HG03439 (cell line): Measurements from ENCODE around the gene P2RX2.

Experiments used
- ATAC-seq: cut with Tn5 transposase; IDR thresholded peaks from one replicate; pipeline ENCODE4 v1.9.1; 2021; ENCODE audit warnings: mild to moderate bottlenecking, moderate library complexity; ENCODE audit not compliant: unreplicated experiment

Gene P2RX2

GRCh38 chr12:132618683-132619043 lies at the start of gene P2RX2:
TSS of gene P2RX2 (plus strand) at chr12:132618776. CDS start at chr12:132618817, 41 bp downstream.
- no peak for ATAC-seq

GRCh38 chr12:132568826-132569480 lies 49.6 kb upstream of the P2RX2 start:
- no peak for ATAC-seq

DNA sequence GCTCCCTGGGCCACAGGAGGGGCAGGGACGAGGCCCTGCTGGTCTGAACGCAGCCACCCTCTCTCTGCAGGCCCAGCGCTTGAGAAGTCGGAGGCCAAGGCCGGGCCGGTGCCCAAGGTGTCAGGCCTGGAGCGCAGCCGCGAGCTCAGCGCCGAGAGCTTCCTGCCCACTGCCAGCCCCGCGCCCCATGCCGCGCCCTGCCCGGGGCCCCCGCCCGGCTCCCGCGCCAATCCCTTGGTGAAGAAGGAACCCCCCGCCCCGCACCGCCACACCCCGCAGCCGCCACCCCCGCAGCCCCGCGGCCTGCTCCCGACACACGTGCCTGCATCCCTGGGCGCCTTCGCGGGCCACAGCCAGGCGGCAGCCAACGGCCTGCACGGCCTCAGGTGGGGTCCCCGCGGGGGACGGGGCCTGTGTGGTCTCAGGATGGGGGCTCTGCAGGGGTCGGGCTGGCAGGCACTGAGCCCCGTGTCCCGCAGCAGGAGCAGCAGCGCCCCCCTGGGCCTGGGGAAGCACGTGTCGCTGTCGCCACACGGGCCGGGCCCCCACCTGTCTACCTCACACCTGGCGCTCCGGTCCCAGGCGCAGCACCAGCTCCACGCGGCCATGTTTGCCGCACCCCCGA lies 48.6 kb upstream of the P2RX2 start:
- no peak for ATAC-seq

- no peak for ATAC-seq
Observed at GRCh38 chr12:132570635-132571034, 47.9 kb upstream of the P2RX2 start.

DNA sequence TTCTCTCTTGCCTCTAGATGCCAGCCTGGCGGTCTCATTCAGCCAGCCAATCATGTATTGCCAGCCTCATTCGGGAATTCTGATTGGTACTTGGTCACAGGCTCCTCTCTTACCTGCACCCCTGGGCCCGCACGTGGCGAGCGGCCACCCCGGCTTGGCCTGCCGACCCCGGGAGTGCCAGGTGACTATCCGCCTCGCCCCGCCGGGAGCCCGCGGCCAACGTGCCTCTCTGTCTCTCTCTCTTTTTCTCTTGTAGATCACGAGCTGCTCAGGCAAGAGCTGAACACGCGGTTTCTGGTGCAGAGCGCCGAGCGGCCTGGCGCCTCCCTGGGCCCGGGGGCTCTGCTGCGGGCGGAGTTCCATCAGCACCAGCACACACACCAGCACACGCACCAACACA lies 47.5 kb upstream of the P2RX2 start:
- no peak for ATAC-seq

DNA sequence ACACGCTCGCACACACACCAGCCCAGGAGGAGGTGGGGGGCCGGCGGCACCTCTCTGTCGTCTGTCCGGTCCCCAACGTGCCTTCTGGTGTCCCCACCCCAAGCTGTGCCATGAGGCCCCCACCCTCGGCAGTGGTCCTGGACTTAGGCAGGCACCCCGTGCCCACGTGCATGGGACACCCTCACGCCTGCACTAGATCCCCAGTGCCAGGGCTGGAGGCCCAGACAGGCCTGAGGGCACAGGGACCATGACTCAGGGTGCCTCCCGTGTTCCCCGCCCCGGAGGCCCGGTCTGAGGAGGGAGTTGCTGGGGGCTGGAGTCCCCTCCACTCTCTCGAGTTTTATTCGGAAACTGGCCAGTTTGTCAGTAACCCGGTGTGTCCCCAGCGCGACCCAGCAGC lies 47.0 kb upstream of the P2RX2 start:
- no peak for ATAC-seq

DNA sequence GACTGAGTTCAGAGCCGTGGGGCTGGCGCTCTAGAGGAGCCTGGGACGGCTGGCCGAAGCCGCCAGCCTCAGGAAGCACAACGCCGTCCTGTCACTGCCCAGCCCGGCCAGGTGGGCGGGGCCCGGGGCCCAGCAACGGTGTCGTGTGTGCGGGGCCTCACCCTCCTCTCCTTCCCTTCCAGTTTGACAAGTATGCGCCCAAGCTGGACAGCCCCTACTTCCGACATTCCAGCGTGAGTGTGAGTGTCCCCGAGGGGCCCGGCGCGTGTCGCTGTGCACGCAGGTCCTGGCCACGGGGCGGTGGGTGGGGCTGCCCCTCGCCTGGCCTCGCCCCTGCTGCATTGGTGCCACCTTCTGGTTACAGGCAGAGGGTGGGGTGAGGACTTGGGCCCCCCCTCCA lies 46.5 kb upstream of the P2RX2 start:
- ATAC-seq = no peak

- ATAC-seq = no peak
Observed at GRCh38 chr12:132572801-132573760, 45.5 kb upstream of the P2RX2 start.

DNA sequence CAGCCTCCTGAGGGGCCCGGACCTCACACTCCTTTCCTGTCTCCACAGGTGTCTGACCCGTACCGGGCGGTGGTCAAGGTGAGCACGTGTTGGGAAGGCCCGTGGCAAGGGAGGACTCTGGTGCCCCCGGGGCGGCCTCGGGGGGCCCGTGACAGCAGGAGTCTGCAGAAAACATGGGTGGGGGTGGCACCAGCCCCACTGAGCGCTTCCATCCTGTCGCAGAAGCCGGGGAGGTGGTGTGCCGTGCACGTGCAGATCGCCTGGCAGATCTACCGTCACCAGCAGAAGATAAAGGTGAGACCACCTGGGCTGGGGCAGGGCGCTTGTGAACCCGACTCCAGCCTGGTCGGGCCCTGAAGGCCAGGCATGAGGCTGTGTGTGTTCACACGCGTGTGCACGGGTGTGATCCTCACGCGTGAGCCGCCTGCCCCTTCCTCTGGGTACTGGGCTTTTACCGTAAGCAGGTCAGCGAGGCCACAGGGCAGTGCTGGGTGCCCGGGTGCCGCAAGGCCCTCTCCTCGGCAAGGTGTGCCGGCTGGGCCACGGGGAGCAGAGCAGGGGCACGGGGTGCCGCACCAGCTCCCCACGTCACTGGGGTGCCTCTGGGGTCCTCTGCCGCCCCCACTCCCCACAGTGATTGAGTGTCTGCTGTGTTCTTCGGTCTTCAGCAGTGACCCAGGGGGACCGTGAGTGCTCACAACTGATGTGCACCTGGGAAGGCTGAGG lies 44.1 kb upstream of the P2RX2 start:
- ATAC-seq = no peak

GRCh38 chr12:132575661-132576060 lies 42.9 kb upstream of the P2RX2 start:
- no peak for ATAC-seq

- ATAC-seq = no peak
Observed at GRCh38 chr12:132576701-132577100, 41.9 kb upstream of the P2RX2 start.

- ATAC-seq = no peak
Observed at GRCh38 chr12:132577191-132577920, 41.2 kb upstream of the P2RX2 start.

- no peak for ATAC-seq
Observed at GRCh38 chr12:132578118-132578517, 40.5 kb upstream of the P2RX2 start.

GRCh38 chr12:132578826-132579225 lies 39.8 kb upstream of the P2RX2 start:
- no peak for ATAC-seq

DNA sequence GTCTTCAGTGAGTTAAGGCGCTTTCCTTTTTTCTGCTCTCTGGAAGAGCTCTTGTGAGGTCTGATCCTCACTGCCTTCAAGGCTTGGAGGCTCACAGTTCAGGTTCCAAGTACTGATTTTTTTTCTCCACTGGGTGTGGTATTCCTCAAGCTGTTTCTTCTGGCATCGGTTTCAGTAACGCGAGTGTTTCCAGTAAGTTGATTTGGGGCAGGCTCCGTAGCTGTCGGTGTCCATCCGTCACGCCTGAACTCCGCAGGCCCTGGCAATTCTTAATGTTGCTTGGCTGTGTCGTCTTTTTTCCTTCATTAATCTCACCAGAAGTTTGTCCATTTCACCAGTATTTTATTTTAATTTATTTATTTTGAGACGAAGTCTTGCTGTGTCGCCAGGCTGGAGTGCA lies 38.8 kb upstream of the P2RX2 start:
- no peak for ATAC-seq

DNA sequence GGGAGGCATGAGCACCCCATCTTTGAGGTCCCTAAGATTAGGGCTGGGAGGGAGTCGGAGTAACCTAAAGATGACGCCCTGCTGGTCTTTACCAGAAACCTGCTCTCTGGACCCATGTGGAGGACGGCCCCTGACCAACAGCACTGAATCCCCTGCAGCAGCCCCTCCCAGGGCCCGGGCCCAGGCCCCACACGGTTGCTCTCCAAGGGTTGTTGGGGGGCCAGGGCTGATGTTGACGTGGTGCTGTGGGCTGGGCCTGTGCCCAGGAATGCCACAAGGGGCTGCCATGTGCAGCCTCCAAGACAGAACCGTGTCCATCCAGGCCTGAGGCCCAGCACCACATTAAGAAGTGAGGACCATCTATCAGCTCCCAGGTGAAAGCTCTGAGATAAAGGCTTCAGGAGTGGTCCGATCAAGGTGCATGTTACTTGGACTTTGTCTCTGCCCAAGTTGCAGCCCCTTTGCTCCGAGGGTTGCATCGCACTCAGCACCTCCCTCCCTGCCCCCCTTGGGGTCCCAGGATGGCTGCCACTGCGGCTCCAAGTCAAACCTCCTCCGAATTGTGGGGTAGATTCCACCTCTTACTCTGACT lies 37.8 kb upstream of the P2RX2 start:
- no peak for ATAC-seq

DNA sequence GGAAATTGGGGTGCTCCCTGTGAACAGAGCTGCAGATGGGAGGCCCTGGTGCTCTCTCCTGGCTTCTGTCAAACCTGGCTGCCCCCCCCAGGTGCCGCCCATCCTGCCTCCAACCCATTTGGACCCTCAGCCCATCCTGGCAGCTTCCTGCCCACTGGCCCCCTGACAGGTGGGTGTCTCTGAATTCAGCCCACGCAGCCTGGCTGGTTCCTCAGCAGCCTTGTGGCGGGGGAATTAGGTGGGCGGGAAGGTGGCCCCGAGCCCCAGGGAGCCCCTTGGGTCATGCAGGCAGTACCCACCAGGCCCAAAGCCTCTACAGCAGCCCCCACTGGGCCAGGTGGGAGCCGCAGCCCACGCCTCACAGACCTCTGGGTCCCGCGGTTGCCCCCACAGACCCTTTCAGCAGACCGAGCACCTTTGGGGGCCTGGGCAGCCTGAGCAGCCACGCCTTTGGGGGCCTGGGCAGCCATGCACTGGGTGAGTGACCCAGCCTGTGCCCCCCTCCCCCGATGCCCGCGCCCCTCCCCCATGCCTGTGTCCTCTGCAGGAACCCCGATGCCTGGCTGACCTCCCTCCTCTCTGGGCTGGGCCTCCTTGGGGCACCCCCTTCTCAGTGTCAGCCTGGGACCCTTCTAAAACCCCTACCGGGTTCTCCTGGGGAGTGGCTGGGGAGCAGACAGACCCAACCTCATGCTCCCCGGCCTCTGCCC lies 37.1 kb upstream of the P2RX2 start:
- ATAC-seq = no peak

DNA sequence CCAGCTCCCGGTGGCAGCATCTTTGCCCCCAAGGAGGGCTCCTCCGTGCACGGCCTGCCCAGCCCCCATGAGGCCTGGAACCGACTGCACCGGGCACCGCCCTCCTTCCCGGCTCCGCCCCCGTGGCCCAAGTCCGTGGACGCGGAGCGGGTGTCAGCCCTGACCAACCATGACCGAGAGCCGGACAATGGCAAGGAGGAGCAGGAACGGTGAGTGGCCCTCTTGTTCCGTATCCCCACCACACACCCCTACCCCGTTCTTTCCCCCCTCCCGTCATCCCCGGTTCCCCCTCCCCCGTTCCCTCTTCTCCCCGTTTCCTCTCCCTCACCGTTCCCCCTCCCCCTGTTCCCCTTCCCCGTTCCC lies 36.5 kb upstream of the P2RX2 start:
- no peak for ATAC-seq

DNA sequence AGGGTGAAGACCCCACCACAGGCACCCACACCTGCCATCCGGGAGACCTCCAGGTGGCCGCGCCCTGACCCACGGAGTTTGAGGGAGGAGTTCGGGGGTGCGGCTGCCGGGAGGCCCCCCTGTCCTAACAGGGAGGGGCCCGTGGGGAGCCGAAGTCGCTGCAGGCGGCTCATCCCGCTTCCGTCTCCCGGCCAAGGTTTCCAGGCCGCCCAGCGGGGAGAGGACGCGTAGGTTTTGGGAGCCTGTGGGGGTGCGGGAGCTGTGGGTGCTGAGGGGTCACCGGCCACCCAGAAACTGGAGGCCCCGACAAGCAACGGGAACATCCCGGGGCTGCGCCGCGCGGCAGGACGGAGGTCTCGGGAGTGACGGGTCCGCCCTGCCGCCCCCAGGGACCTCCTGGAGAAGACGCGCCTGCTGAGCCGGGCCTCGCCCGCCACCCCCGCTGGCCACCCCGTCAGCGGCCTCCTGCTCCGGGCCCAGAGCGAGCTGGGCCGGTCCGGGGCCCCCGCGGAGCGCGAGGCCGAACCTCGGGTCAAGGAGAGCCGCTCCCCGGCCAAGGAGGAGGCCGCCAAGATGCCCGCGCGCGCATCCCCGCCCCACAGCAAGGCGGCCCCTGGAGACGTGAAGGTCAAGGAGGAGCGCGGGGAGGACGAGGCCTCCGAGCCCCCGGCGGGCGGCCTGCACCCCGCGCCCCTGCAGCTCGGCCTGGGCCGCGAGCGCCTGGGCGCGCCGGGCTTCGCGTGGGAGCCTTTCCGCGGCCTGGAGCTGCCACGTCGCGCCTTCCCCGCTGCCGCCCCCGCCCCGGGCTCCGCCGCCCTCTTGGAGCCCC lies 35.8 kb upstream of the P2RX2 start:
- no peak for ATAC-seq
